NT2/D1 (cell line): ENCODE measurements around the gene ADAM17.

ENCODE experiments used
- DNase-seq: peaks from one replicate; pipeline ENCODE4 v3.0.0-alpha.2; 2011; ENCODE audit warnings: low read depth, low spot score
- H3K27me3 ChIP-seq: 2 replicates; pipeline ENCODE4 v1.6.0; 2011; ENCODE audit warnings: mild to moderate bottlenecking; ENCODE audit not compliant: insufficient read length, insufficient read depth
- H3K36me3 ChIP-seq: 2 replicates; pipeline ENCODE4 v1.6.1; 2011; ENCODE audit warnings: mild to moderate bottlenecking, low read length, mixed read lengths; ENCODE audit not compliant: insufficient read depth, insufficient read length
- H3K4me1 ChIP-seq: 2 replicates; pipeline ENCODE4 v1.5.1; 2011; ENCODE audit not compliant: insufficient read depth, insufficient read length
- H3K4me3 ChIP-seq: 2 replicates; pipeline ENCODE4 v1.5.1; 2011; ENCODE audit warnings: low read depth; ENCODE audit not compliant: insufficient read length
- H3K9ac ChIP-seq: 2 replicates; pipeline ENCODE4 v1.6.0; 2011; ENCODE audit warnings: low read depth; ENCODE audit not compliant: insufficient read length
- H3K9me3 ChIP-seq: 2 replicates; pipeline ENCODE4 v1.5.1; 2011; ENCODE audit warnings: mild to moderate bottlenecking, low read length; ENCODE audit not compliant: insufficient read depth
- SUZ12 ChIP-seq: IDR thresholded peaks from 2 replicates; pipeline ENCODE4 v1.6.1; 2011; ENCODE audit not compliant: insufficient read length, insufficient read depth; ENCODE audit errors: extremely low read depth
- YY1 ChIP-seq: IDR thresholded peaks from 2 replicates; pipeline ENCODE4 v1.6.1; 2011; ENCODE audit not compliant: insufficient read length, insufficient read depth
- ZNF274 ChIP-seq: IDR thresholded peaks from 2 replicates; pipeline ENCODE4 v1.6.1; 2011; ENCODE audit warnings: mild to moderate bottlenecking, low read depth, low read length

ADAM17 gene

DNA sequence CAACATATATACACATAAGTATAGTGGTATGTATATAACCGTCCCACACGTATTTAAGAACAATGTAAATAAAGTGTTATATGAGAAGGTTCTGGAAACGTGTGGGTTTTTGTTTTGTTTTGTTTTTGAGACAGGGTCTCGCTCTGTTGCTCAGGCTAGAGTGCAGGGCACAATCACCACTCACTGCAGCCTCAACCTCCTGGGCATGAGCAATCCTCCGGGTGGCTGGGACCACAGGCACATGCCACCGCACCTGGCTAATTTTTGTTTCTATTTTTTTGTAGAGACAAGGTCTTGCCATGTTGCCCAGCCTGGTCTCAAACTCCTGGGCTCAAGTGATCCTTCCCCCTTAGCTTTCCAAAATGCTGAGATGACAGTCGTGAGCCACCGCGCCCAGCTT lies 6.2 kb downstream of the ADAM17 start:
- Histone ChIP-seq H3K4me1 (no peaks in the 10 kb centered on the region), H3K27me3 (no peaks in the 10 kb centered on the region), H3K36me3 (no peaks in the 10 kb centered on the region), H3K9me3 (no peaks in the 10 kb centered on the region), H3K4me3 (no peak overlapping the region), H3K9ac (no peak overlapping the region)
- TF ChIP-seq SUZ12 = no peak
- TF ChIP-seq YY1 = no peak
- TF ChIP-seq ZNF274 = no peak
- DNase-seq = no peak

DNA sequence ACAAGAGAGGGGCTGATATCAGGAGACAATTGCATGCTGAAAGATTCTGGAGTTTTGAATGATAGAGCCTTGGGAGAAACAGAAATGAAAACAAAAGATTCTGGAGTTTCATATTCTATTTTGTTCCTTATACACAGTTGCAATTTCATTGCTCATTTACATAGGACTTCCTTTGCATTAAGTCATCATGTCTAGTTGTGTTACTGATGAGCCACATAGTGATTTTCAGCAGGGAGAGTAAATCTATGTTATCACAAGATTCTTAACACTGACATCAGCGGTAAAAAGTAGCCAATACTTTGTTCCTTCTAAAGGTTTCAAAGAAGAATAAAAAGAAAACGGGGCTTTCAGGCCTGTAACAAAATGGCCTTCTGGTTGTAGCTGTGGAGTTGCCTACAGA lies 7.1 kb downstream of the ADAM17 start:
- Histone ChIP-seq H3K9me3 (no peaks in the 10 kb centered on the region), H3K36me3 (no peaks in the 10 kb centered on the region), H3K4me1 (no peaks in the 10 kb centered on the region), H3K27me3 (no peaks in the 10 kb centered on the region), H3K4me3 (no peak overlapping the region), H3K9ac (no peak overlapping the region)
- no peak for DNase-seq
- TF ChIP-seq YY1 = no peak
- TF ChIP-seq SUZ12 = no peak
- no peak for TF ChIP-seq ZNF274

DNA sequence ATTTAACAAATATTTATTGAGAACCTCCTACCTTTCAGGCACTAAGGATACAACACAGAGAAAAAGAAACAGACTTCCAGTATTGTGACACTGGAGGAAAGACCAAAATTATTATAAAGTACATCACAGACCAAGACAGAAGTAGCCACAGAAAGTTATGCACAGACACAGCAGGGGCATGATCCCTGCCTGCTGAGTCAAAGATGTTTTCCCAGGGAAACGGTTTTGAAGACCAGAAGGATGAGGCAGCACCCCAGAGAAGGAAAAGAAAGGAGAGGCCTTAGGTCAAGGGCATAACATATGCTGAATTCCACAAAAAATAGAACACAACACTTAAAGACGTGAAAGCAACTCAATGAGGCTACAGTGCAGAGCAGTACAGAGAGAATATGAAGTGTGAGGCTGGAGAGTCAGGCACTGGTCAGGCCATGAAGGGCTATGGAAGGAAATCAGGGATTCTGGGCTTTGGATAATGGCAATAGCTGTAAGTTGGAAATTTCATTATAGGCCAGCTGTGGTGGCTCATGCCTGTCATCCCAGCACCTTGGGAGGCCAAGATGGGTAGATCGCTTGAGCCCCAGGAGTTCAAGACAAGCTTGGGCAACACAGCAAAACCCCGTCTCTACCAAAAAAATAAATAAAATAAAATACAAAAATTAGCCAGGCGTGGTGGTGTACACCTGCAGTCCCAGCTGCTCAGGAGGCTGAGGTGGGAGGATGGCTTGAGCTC lies 8.2 kb downstream of the ADAM17 start:
- H3K36me3 ChIP-seq = no peaks in the 10 kb centered on the region
- H3K9me3 ChIP-seq = no peaks in the 10 kb centered on the region
- no peak overlapping the region for H3K4me3 ChIP-seq
- no peaks in the 10 kb centered on the region for H3K4me1 ChIP-seq
- H3K27me3 ChIP-seq = no peaks in the 10 kb centered on the region
- TF ChIP-seq SUZ12 (no peak), ZNF274 (no peak), YY1 (no peak)
- peak; percentile 18 for DNase-seq
- H3K9ac ChIP-seq = no peak overlapping the region

DNA sequence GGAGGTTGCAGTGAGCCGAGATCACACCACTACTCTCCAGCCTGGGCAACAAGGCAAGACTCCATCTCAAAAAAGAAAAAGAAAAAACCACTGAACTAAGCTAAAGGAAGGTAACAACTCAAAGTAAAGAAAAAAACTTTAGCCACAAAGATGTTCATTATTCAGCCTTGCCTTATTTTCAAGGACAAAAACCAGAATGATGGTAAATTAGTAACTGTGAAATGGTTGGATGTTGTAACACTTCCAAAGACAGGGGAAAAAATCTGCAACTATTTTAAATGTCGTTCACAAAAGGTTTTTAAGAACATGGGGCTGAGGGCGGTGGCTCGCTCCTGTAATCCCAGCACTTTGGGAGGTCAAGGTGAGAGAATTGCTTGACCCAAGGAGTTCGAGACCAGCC lies 10.1 kb downstream of the ADAM17 start:
- TF ChIP-seq YY1 (no peak), ZNF274 (no peak), SUZ12 (no peak)
- no peak overlapping the region for H3K9ac ChIP-seq
- H3K9me3 ChIP-seq = no peaks in the 10 kb centered on the region

DNA sequence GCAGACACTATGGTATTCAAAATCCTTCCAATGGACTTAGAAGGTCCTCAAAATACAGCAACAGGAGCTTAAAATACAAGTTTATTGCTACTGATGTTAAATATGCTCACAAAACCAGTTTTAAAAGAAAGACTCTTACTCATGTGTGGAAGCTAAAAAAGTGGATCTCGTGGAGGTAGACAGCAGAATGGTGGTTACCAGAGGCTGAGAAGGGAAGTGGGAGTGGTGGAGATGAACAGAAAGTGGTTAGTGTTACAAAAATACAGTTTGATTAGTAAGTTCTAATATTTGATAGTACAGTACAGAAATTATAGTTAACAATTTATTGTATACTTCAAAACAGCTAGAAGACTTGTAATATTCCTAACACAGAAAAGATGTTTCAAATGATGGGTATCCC lies 12.1 kb downstream of the ADAM17 start:
- H3K4me1 ChIP-seq = no peaks in the 10 kb centered on the region
- no peak for DNase-seq
- TF ChIP-seq SUZ12 = no peak
- TF ChIP-seq YY1 = no peak
- no peak for TF ChIP-seq ZNF274
- H3K27me3 ChIP-seq = no peaks in the 10 kb centered on the region
- no peaks in the 10 kb centered on the region for H3K36me3 ChIP-seq
- no peak overlapping the region for H3K4me3 ChIP-seq
- no peak overlapping the region for H3K9ac ChIP-seq
- no peaks in the 10 kb centered on the region for H3K9me3 ChIP-seq

More for the DNA sequence above, 10.1 kb downstream of the ADAM17 start:
- no peaks in the 10 kb centered on the region for H3K27me3 ChIP-seq
- H3K4me1 ChIP-seq = no peaks in the 10 kb centered on the region
- H3K4me3 ChIP-seq = no peak overlapping the region
- DNase-seq = no peak
- H3K36me3 ChIP-seq = no peaks in the 10 kb centered on the region

DNA sequence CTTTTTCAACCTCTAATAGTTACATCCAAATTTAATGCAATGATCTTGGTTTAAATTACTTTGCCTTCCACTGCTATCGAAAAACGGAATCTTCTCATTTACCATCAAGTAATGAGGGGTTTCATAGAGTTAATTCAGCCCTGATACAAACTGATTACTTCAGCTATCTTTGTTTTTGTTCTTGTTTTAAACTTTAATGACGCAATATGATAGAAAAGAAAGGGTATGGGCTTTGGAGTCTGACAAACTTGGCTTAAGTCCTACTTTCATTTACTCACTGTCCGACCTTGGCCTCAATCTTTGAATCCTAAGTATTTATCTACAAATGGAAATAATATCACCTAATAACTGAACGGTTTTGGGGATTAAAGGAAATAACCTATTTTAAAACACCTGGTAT lies 16.1 kb downstream of the ADAM17 start:
- H3K27me3 ChIP-seq = no peaks in the 10 kb centered on the region
- no peak for DNase-seq
- H3K4me1 ChIP-seq = no peaks in the 10 kb centered on the region
- no peak overlapping the region for H3K9ac ChIP-seq
- H3K4me3 ChIP-seq = no peak overlapping the region
- H3K36me3 ChIP-seq = peaks cover 12% of the 10 kb centered on the region
- no peaks in the 10 kb centered on the region for H3K9me3 ChIP-seq
- TF ChIP-seq SUZ12 = no peak
- no peak for TF ChIP-seq ZNF274
- TF ChIP-seq YY1 = no peak

DNA sequence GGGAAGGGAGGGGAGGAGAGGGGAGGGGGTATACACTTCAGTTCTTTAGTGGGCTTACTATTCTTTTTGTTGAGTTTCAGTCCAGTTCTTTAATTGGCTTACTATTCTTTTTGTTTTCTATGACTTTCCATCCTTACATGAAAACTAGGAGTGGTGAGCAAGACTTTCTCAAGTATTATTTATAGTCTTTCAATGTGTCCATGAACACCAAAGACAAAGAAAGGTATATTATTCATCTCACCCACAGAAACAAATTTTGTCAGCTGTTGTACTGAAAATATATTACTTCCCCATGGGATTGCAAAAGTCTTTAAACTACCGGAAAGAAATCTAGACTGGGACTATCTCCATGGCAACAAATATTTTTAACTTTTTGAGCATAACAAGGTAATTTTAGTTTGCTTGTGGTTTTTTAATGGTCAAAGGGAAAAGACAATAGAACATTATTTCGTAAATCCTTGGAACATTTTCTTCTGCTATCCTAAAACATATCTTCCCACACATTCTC lies 17.6 kb downstream of the ADAM17 start:
- no peak for DNase-seq
- Histone ChIP-seq H3K36me3 (peaks cover 15% of the 10 kb centered on the region), H3K9ac (no peak overlapping the region), H3K27me3 (no peaks in the 10 kb centered on the region), H3K9me3 (no peaks in the 10 kb centered on the region), H3K4me3 (no peak overlapping the region), H3K4me1 (no peaks in the 10 kb centered on the region)
- no peak for TF ChIP-seq YY1
- TF ChIP-seq SUZ12 = no peak
- no peak for TF ChIP-seq ZNF274
